ENCODE data around the gene PCNX4.

The PCNX4 gene

GRCh38 chr14:60178820-60179219 is 87.1 kb downstream of the PCNX4 start:
- no peak for DNase-seq (ENCODE audit: low read depth)
- TF ChIP-seq CTCF (conservative IDR thresholded peaks at IDR 0.05; ENCODE audit: control insufficient read depth, insufficient read depth, low read depth, low read length): no peak
- no peak overlapping the region for H3K4me3 ChIP-seq (ENCODE audit: control insufficient read depth, low read depth, low read length)

GRCh38 chr14:60179431-60179869 is 87.7 kb downstream of the PCNX4 start:
- TF ChIP-seq CTCF (conservative IDR thresholded peaks at IDR 0.05; ENCODE audit: control insufficient read depth, insufficient read depth, low read depth, low read length): no peak
- DNase-seq (ENCODE audit: low read depth): peak; percentile 53

GRCh38 chr14:60183138-60183537 is 91.4 kb downstream of the PCNX4 start:
- TF ChIP-seq CTCF (conservative IDR thresholded peaks at IDR 0.05; ENCODE audit: control insufficient read depth, insufficient read depth, low read depth, low read length): no peak
- no peak for DNase-seq (ENCODE audit: low read depth)

More at GRCh38 chr14:60179431-60179869, 87.7 kb downstream of the PCNX4 start:
- H3K4me3 ChIP-seq (ENCODE audit: control insufficient read depth, low read depth, low read length): no peak overlapping the region

GRCh38 chr14:60183741-60184140 is 92.0 kb downstream of the PCNX4 start:
- peak overlapping the region; percentile 37 for H3K4me3 ChIP-seq (ENCODE audit: control insufficient read depth, low read depth, low read length)
- no peak for TF ChIP-seq CTCF (conservative IDR thresholded peaks at IDR 0.05; ENCODE audit: control insufficient read depth, insufficient read depth, low read depth, low read length)
- DNase-seq (ENCODE audit: low read depth): peak; percentile 42

More at GRCh38 chr14:60183138-60183537, 91.4 kb downstream of the PCNX4 start:
- H3K4me3 ChIP-seq (ENCODE audit: control insufficient read depth, low read depth, low read length): no peak overlapping the region

- TF ChIP-seq CTCF (conservative IDR thresholded peaks at IDR 0.05; ENCODE audit: control insufficient read depth, insufficient read depth, low read depth, low read length): peak; percentile 59
- peak; percentile 81 for DNase-seq (ENCODE audit: low read depth)
These were observed 92.6 kb downstream of the PCNX4 start for GRCh38 chr14:60184146-60184904.

GRCh38 chr14:60184905-60185555 is 93.3 kb downstream of the PCNX4 start:
- DNase-seq (ENCODE audit: low read depth): peak; percentile 23
- no peak overlapping the region for H3K4me3 ChIP-seq (ENCODE audit: control insufficient read depth, low read depth, low read length)
- no peak for TF ChIP-seq CTCF (conservative IDR thresholded peaks at IDR 0.05; ENCODE audit: control insufficient read depth, insufficient read depth, low read depth, low read length)

More at GRCh38 chr14:60184146-60184904, 92.6 kb downstream of the PCNX4 start:
- peak overlapping the region; percentile 37 for H3K4me3 ChIP-seq (ENCODE audit: control insufficient read depth, low read depth, low read length)

All from fibroblast of mammary gland (primary cell).